Spleen (tissue), 11 donors: ENCODE measurements around the gene LRRTM4. TPM values are rescaled to one million over a fixed set of nuclear protein-coding genes. Genes with fewer than 3 reads are reported as not detected.

ENCODE experiments used
- DNase-seq: peaks from one replicate; pipeline ENCODE4 v3.0.0-alpha.2; 2020
- H3K27ac ChIP-seq, 8 donors: fragments of 200-600 bp; sonication (generic) in 7 of 8; 1 replicate in 4 of 8; 2 replicates in 4 of 8; pipeline versions ENCODE4 v1.5.0 to v1.8.0; 2016 to 2021; ENCODE audit warnings: inconsistent platforms in 4 of 8, mild to moderate bottlenecking in 4 of 8, moderate library complexity in 1 of 8
- H3K27me3 ChIP-seq, 7 donors: fragments of 200-600 bp; sonication (generic) in 6 of 7; replicated peaks in 1 of 7; 1 replicate in 4 of 7; 2 replicates in 3 of 7; pipeline versions ENCODE4 v1.5.0 to v1.8.0; 2016 to 2021; ENCODE audit warnings: inconsistent platforms in 3 of 7, mild to moderate bottlenecking in 1 of 7
- H3K36me3 ChIP-seq, 6 donors: fragments of 200-600 bp; sonication (generic) in 5 of 6; 1 replicate in 4 of 6; 2 replicates in 2 of 6; pipeline versions ENCODE4 v1.5.0 to v1.8.0; 2016 to 2021; ENCODE audit warnings: inconsistent platforms in 2 of 6
- H3K4me1 ChIP-seq, 6 donors: fragments of 200-600 bp; sonication (generic) in 5 of 6; 1 replicate in 3 of 6; 2 replicates in 3 of 6; pipeline versions ENCODE4 v1.5.0 to v1.8.0; 2016 to 2021; ENCODE audit warnings: inconsistent platforms in 3 of 6
- H3K4me3 ChIP-seq, 8 donors: fragments of 200-600 bp; sonication (generic) in 7 of 8; 1 replicate in 4 of 8; 2 replicates in 4 of 8; pipeline versions ENCODE4 v1.5.0 to v1.8.0; 2016 to 2021; ENCODE audit warnings: inconsistent platforms in 4 of 8, mild to moderate bottlenecking in 4 of 8, moderate library complexity in 2 of 8
- H3K9me3 ChIP-seq, 8 donors: fragments of 200-600 bp; sonication (generic) in 7 of 8; 1 replicate in 4 of 8; 2 replicates in 4 of 8; pipeline versions ENCODE4 v1.5.0 to v1.8.0; 2016 to 2021; ENCODE audit warnings: inconsistent platforms in 4 of 8
- CTCF ChIP-seq, 11 experiments: fragments of 200-600 bp in 7 of 11; fragments of 450-650 bp in 4 of 11; sonication (generic) in 4 of 11; IDR thresholded peaks in 8 of 11; conservative IDR thresholded peaks in 3 of 11; 1 replicate in 7 of 11; 2 replicates in 4 of 11; pipeline versions ENCODE4 v1.4.0 to v1.8.0; 2016 to 2021; ENCODE audit warnings: antibody characterized with exemption in 11 of 11, inconsistent platforms in 4 of 11, mild to moderate bottlenecking in 1 of 11
- POLR2A ChIP-seq, 3 donors: fragments of 450-650 bp; IDR thresholded peaks; one replicate each; pipeline ENCODE4 v1.5.1; 2017; ENCODE audit warnings: antibody characterized with exemption in 3 of 3, mild to moderate bottlenecking in 1 of 3
- POLR2AphosphoS5 ChIP-seq, 3 donors: sonication (generic); formaldehyde crosslinking; IDR thresholded peaks; one replicate each; pipeline ENCODE4 v1.5.1; 2017; ENCODE audit warnings: antibody characterized with exemption in 3 of 3
- WGBS, 5 donors: extraction: QIAGEN DNeasy Blood & Tissue Kit in 3 of 5; methylation state at CpG; one replicate each; pipeline versions ENCODE4 v1.1.5 to v1.1.7; 2013 to 2018; 5-methylcytosine and 5-hydroxymethylcytosine counted together
- intact Hi-C: fragments of 100-400 bp; cut with DNase I; formaldehyde crosslinking; loops from one replicate; pipeline ENCODE4 v1.15.0; 2023; ENCODE audit warnings: low total_unique reads
- polyA plus RNA-seq, 3 donors: library from polyadenylated mRNA; stranded (reverse); fragments of 200-250 nt; gene quantifications; one replicate each; pipeline ENCODE4 v1.2.1, GENCODE V29; 2013
- total RNA-seq, 7 donors: library from RNA; depleted of rRNA in 3 of 7; stranded (reverse); fragments of >200 nt in 3 of 7; fragmentation: NEBNext Ultra II Directional in 4 of 7; extraction: Animal tissue kit (Norgen Biotek cat#: 25700) in 4 of 7; gene quantifications; one replicate each; pipeline versions ENCODE4 v1.1.0 to v1.2.1, GENCODE V29; 2016 to 2021
- donor health status: healthy with polysubstance abuse.
- donor health status: DM: no; HTN: no; CAD: no; lungs with moderate emphysema.
- donor health status: DM: no; HTN: no; CAD: no.
- donor health status: Bipolar disorder and iron deficiency.
- donor health status: healthy.
- donor health status: DM: no; HTN: no; CAD: no.
- donor health status: DM: yes; HTN: yes; CAD: no.

LRRTM4 gene
- total and polyA plus RNA-seq, 10 donors = 0.03 to 0.33 (median 0.14) TPM; not detected in 5

GRCh38 chr2:77028032-77028600 lies 494.1 kb downstream of the LRRTM4 start:
- Histone ChIP-seq H3K4me1 (no peaks in the 10 kb centered on the region), H3K27ac (no peak overlapping the region), H3K9me3 (peaks cover 0 to 5% (median 0%) of the 10 kb centered on the region in 8 donors), H3K36me3 (no peaks in the 10 kb centered on the region), H3K4me3 (no peak overlapping the region), H3K27me3 (no peaks in the 10 kb centered on the region)
- DNase-seq = no peak
- TF ChIP-seq POLR2A (IDR thresholded peaks at IDR 0.05) (no peak), POLR2AphosphoS5 (IDR thresholded peaks at IDR 0.05) (no peak), CTCF (IDR thresholded peaks at IDR 0.05 in 8 of 11, conservative IDR thresholded peaks at IDR 0.05 in 3 of 11) (no peak)
- WGBS, 5 donors = 53 to 83% (median 66%) methylated on average over 3 of the region's 3 CpGs
- intact Hi-C loops = no loop called here

GRCh38 chr2:77025714-77026113 lies 496.5 kb downstream of the LRRTM4 start:
- TF ChIP-seq POLR2AphosphoS5 (IDR thresholded peaks at IDR 0.05) (no peak), CTCF (IDR thresholded peaks at IDR 0.05 in 8 of 11, conservative IDR thresholded peaks at IDR 0.05 in 3 of 11) (no peak), POLR2A (IDR thresholded peaks at IDR 0.05) (no peak)
- WGBS, 5 donors = 73 to 88% (median 85%) methylated on average over 4 of the region's 4 CpGs
- Histone ChIP-seq H3K27me3 (no peaks in the 10 kb centered on the region), H3K36me3 (no peaks in the 10 kb centered on the region), H3K4me1 (no peaks in the 10 kb centered on the region), H3K27ac (no peak overlapping the region), H3K9me3 (peaks cover 0 to 22% (median 0%) of the 10 kb centered on the region in 8 donors), H3K4me3 (no peak overlapping the region)
- intact Hi-C loops = no loop called here
- no peak for DNase-seq

- no peak overlapping the region for H3K4me3 ChIP-seq
- WGBS, 5 donors = 61 to 72% (median 63%) methylated on average over 3 of the region's 3 CpGs
Observed at GRCh38 chr2:77021161-77021560, 501.0 kb downstream of the LRRTM4 start.

GRCh38 chr2:77018219-77018618 lies 504.0 kb downstream of the LRRTM4 start:
- H3K4me3 ChIP-seq = no peak overlapping the region
- no peaks in the 10 kb centered on the region for H3K27me3 ChIP-seq
- H3K36me3 ChIP-seq = no peaks in the 10 kb centered on the region
- 83 to 94% (median 91%) methylated on average over 1 of the region's 1 CpG for WGBS, 5 donors
- intact Hi-C loops = no loop called here
- no peak overlapping the region for H3K27ac ChIP-seq
- TF ChIP-seq POLR2AphosphoS5 (IDR thresholded peaks at IDR 0.05) = no peak
- TF ChIP-seq CTCF (IDR thresholded peaks at IDR 0.05 in 8 of 11, conservative IDR thresholded peaks at IDR 0.05 in 3 of 11) = no peak
- TF ChIP-seq POLR2A (IDR thresholded peaks at IDR 0.05) = no peak
- peaks cover 0 to 23% (median 0%) of the 10 kb centered on the region in 8 donors for H3K9me3 ChIP-seq
- DNase-seq = no peak
- H3K4me1 ChIP-seq = no peaks in the 10 kb centered on the region

More at GRCh38 chr2:77021161-77021560, 501.0 kb downstream of the LRRTM4 start:
- Histone ChIP-seq H3K4me1 (no peaks in the 10 kb centered on the region), H3K36me3 (no peaks in the 10 kb centered on the region), H3K27ac (no peak overlapping the region), H3K9me3 (peaks cover 0 to 24% (median 0%) of the 10 kb centered on the region in 8 donors), H3K27me3 (no peaks in the 10 kb centered on the region)
- intact Hi-C loops = no loop called here
- TF ChIP-seq POLR2AphosphoS5 (IDR thresholded peaks at IDR 0.05) (no peak), POLR2A (IDR thresholded peaks at IDR 0.05) (no peak), CTCF (IDR thresholded peaks at IDR 0.05 in 8 of 11, conservative IDR thresholded peaks at IDR 0.05 in 3 of 11) (no peak)
- DNase-seq = no peak
